GM23338 (cell line): ENCODE results near the gene HDAC10. TPM values are rescaled to one million over a fixed set of nuclear protein-coding genes. Genes with fewer than 3 reads are reported as not detected.

Source experiments
- ATAC-seq: fragments of 200-7000 bp; cut with Tn5 transposase; 3 replicates; pipeline ENCODE4 v1.9.1; 2020
- DNase-seq: peaks from one replicate; pipeline ENCODE4 v3.0.0-alpha.2; 2015; ENCODE audit warnings: low spot score
- H2AFZ ChIP-seq: fragments of 200-600 bp; sonication (generic); 2 replicates; pipeline ENCODE4 v1.8.0; 2016; ENCODE audit warnings: antibody characterized with exemption, mild to moderate bottlenecking, moderate library complexity
- H3F3A ChIP-seq: fragments of 200-600 bp; sonication (generic); replicated peaks from 2 replicates; pipeline ENCODE4 v1.8.0; 2017; ENCODE audit warnings: antibody characterized with exemption, mixed run types, low read depth
- H3K27ac ChIP-seq: fragments of 200-600 bp; sonication (generic); 2 replicates; pipeline ENCODE4 v1.6.1; 2016; ENCODE audit warnings: low read depth
- H3K27me3 ChIP-seq: fragments of 200-600 bp; sonication (generic); 2 replicates; pipeline ENCODE4 v1.8.0; 2016; ENCODE audit warnings: mild to moderate bottlenecking, mixed run types, moderate library complexity; ENCODE audit not compliant: insufficient read depth
- H3K36me3 ChIP-seq: fragments of 200-600 bp; sonication (generic); 2 replicates; pipeline ENCODE4 v1.8.0; 2016; ENCODE audit warnings: mild to moderate bottlenecking; ENCODE audit not compliant: insufficient read depth
- H3K4me1 ChIP-seq: fragments of 200-600 bp; sonication (generic); 2 replicates; pipeline ENCODE4 v1.8.0; 2016; ENCODE audit warnings: mild to moderate bottlenecking, moderate library complexity; ENCODE audit not compliant: insufficient read depth
- H3K4me2 ChIP-seq: fragments of 200-600 bp; sonication (generic); 2 replicates; pipeline ENCODE4 v1.7.1; 2017; ENCODE audit warnings: mixed run types
- H3K4me3 ChIP-seq: fragments of 200-600 bp; sonication (generic); 2 replicates; pipeline ENCODE4 v1.6.1; 2016; ENCODE audit warnings: mixed run types
- H3K79me2 ChIP-seq: fragments of 200-600 bp; sonication (generic); replicated peaks from 2 replicates; pipeline ENCODE4 v1.8.0; 2017; ENCODE audit warnings: mild to moderate bottlenecking; ENCODE audit not compliant: insufficient read depth
- H3K9me2 ChIP-seq: fragments of 200-600 bp; sonication (generic); 2 replicates; pipeline ENCODE4 v1.8.0; 2017; ENCODE audit not compliant: insufficient read depth
- H4K20me1 ChIP-seq: fragments of 200-600 bp; sonication (generic); replicated peaks from 2 replicates; pipeline ENCODE4 v1.8.0; 2017; ENCODE audit warnings: mild to moderate bottlenecking; ENCODE audit not compliant: insufficient read depth
- H3K27ac Mint-ChIP-seq: 2 replicates; pipeline ENCODE4 v1.8.0; 2020; ENCODE audit warnings: inconsistent platforms, mild to moderate bottlenecking, moderate library complexity, mixed read lengths
- H3K27me3 Mint-ChIP-seq: 3 replicates; pipeline ENCODE4 v1.8.0; 2022; ENCODE audit warnings: low read depth, mild to moderate bottlenecking, moderate library complexity, mixed read lengths, inconsistent platforms; ENCODE audit not compliant: insufficient read depth, poor library complexity
- H3K36me3 Mint-ChIP-seq: 3 replicates; pipeline ENCODE4 v1.8.0; 2021; ENCODE audit warnings: low read depth, mild to moderate bottlenecking, inconsistent platforms, moderate library complexity, mixed read lengths
- H3K4me1 Mint-ChIP-seq: 3 replicates; pipeline ENCODE4 v1.8.0; 2020; ENCODE audit warnings: mild to moderate bottlenecking, inconsistent platforms, mixed read lengths
- H3K4me3 Mint-ChIP-seq: 3 replicates; pipeline ENCODE4 v1.8.0; 2021; ENCODE audit warnings: moderate library complexity, mild to moderate bottlenecking, inconsistent platforms, mixed read lengths
- H3K9me3 Mint-ChIP-seq: 3 replicates; pipeline ENCODE4 v1.8.0; 2020; ENCODE audit warnings: moderate library complexity, mild to moderate bottlenecking, inconsistent platforms, mixed read lengths
- CREB1 ChIP-seq: fragments of 250-450 bp; sonication (Bioruptor Pico); IDR thresholded peaks from 2 replicates; pipeline ENCODE4 v1.5.0; 2020; ENCODE audit warnings: low read depth, mild to moderate bottlenecking, moderate library complexity
- CTCF ChIP-seq, 2 experiments: fragments of 200-600 bp in 1 of 2; sonication (generic) in 1 of 2; conservative IDR thresholded peaks; 2 replicates each; pipeline versions ENCODE4 v1.5.1 to v1.6.1; 2016 to 2017; ENCODE audit warnings: antibody characterized with exemption in 2 of 2, low read depth in 2 of 2, mild to moderate bottlenecking in 2 of 2, moderate library complexity in 1 of 2
- ETS1 ChIP-seq: IDR thresholded peaks from 2 replicates; pipeline ENCODE4 v1.6.1; 2016; ENCODE audit warnings: antibody characterized with exemption
- EZH2 ChIP-seq: fragments of 200-600 bp; sonication (generic); IDR thresholded peaks from one replicate; pipeline ENCODE4 v1.8.0; 2017; ENCODE audit warnings: antibody characterized with exemption, mild to moderate bottlenecking, low read depth; ENCODE audit not compliant: unreplicated experiment
- EZH2phosphoT487 ChIP-seq: fragments of 200-600 bp; sonication (generic); IDR thresholded peaks from one replicate; pipeline ENCODE4 v1.8.1; 2018; ENCODE audit warnings: antibody characterized with exemption; ENCODE audit not compliant: unreplicated experiment
- JUNB ChIP-seq: IDR thresholded peaks from one replicate; pipeline ENCODE4 v1.6.1; 2016; ENCODE audit warnings: antibody characterized with exemption; ENCODE audit not compliant: unreplicated experiment
- NANOG ChIP-seq: IDR thresholded peaks from 2 replicates; pipeline ENCODE4 v1.6.1; 2016; ENCODE audit warnings: antibody characterized with exemption, borderline replicate concordance
- POLR2AphosphoS5 ChIP-seq: IDR thresholded peaks from 2 replicates; pipeline ENCODE4 v1.6.1; 2016; ENCODE audit warnings: antibody characterized with exemption, low read depth
- REST ChIP-seq: IDR thresholded peaks from one replicate; pipeline ENCODE4 v1.6.1; 2018; ENCODE audit warnings: antibody characterized with exemption; ENCODE audit not compliant: unreplicated experiment
- STAT1 ChIP-seq: IDR thresholded peaks from one replicate; pipeline ENCODE4 v1.6.1; 2016; ENCODE audit warnings: antibody characterized with exemption; ENCODE audit not compliant: unreplicated experiment
- ZNF114 ChIP-seq: fragments of 250-450 bp; sonication (Bioruptor Pico); IDR thresholded peaks from 2 replicates; pipeline ENCODE4 v1.5.0; 2020; ENCODE audit warnings: mild to moderate bottlenecking, moderate library complexity
- ZNF331 ChIP-seq: fragments of 250-450 bp; sonication (Bioruptor Pico); IDR thresholded peaks from 2 replicates; pipeline ENCODE4 v1.5.0; 2020; ENCODE audit warnings: low read depth, mild to moderate bottlenecking, moderate library complexity
- ZNF462 ChIP-seq: fragments of 250-450 bp; sonication (Bioruptor Pico); IDR thresholded peaks from 2 replicates; pipeline ENCODE4 v1.5.0; 2020; ENCODE audit warnings: mild to moderate bottlenecking, moderate library complexity
- polyA plus RNA-seq: library from polyadenylated mRNA; unstranded; fragments of >200 nt; fragmentation: Nextera tagmentation; extraction: Ambion mirVana; gene quantifications from 2 replicates; pipeline ENCODE4 v1.2.1, GENCODE V29; 2016
- total RNA-seq: library from RNA; depleted of rRNA; stranded (reverse); fragments of >200 nt; shearing (Covaris generic); gene quantifications from 2 replicates; pipeline ENCODE4 v1.2.3, GENCODE V29; 2014

HDAC10 gene
- total and polyA plus RNA-seq, 2 experiments from 2014 or later, result 4.1 to 41.9 TPM

- H3K36me3 ChIP-seq, result no peaks in the 10 kb centered on the region
- no peak overlapping the region for H3K27ac Mint-ChIP-seq
- no peaks in the 10 kb centered on the region for H3K9me3 Mint-ChIP-seq
- no peak overlapping the region for H3K4me3 ChIP-seq
- H3K4me3 Mint-ChIP-seq, result no peak overlapping the region
- DNase-seq, result no peak
- TF ChIP-seq JUNB (no peak), CREB1 (CRISPR knock-in tag) (no peak), POLR2AphosphoS5 (no peak), CTCF (conservative IDR thresholded peaks at IDR 0.05; ENCODE audit: low read depth in 2 of 2) (no peak), NANOG (no peak), ETS1 (no peak), ZNF331 (CRISPR knock-in tag) (no peak), ZNF114 (no peak), ZNF462 (CRISPR knock-in tag) (no peak), EZH2phosphoT487 (no peak), STAT1 (no peak), REST (no peak), EZH2 (no peak)
- H3K79me2 ChIP-seq, result no peaks in the 10 kb centered on the region
- peaks cover 39% of the 10 kb centered on the region for H3K36me3 Mint-ChIP-seq
- no peak overlapping the region for H3K27ac ChIP-seq
- no peaks in the 10 kb centered on the region for H3K4me1 ChIP-seq
- H3K4me2 ChIP-seq, result no peak overlapping the region
- no peaks in the 10 kb centered on the region for H3K4me1 Mint-ChIP-seq
- no peaks in the 10 kb centered on the region for H3K9me2 ChIP-seq
- no peaks in the 10 kb centered on the region for H3K27me3 ChIP-seq
- H4K20me1 ChIP-seq, result no peaks in the 10 kb centered on the region
- no peak overlapping the region for H2AFZ ChIP-seq
- ATAC-seq, result no peak
- peaks cover 6% of the 10 kb centered on the region for H3K27me3 Mint-ChIP-seq
- H3F3A ChIP-seq, result no peaks in the 10 kb centered on the region
Measured at GRCh38 chr22:50283821-50284220, 32.8 kb upstream of the HDAC10 start.
